BLaER1 treated with 17β-estradiol and CSF1 and Interleukin-3, amounts not matched to agents 10 nM and 100 nM (cell line): ENCODE measurements around the gene TPD52L1.
"Not testable (repeated sequence)": the region's sequence is repeated elsewhere in the genome, so short reads cannot be mapped to it uniquely, and the experiment has no call there.

Experiments
- H3K27ac ChIP-seq, 11 experiments: shearing (Covaris generic); formaldehyde crosslinking; 2 replicates each; pipeline ENCODE4 v1.8.1; 2022
- H3K27me3 ChIP-seq, 11 experiments: shearing (Covaris generic); formaldehyde crosslinking; 2 replicates each; pipeline ENCODE4 v1.8.1; 2022
- H3K36me3 ChIP-seq, 11 experiments: shearing (Covaris generic); formaldehyde crosslinking; 2 replicates each; pipeline ENCODE4 v1.8.1; 2022
- H3K4me1 ChIP-seq, 10 experiments: shearing (Covaris generic); formaldehyde crosslinking; 2 replicates each; pipeline ENCODE4 v1.8.1; 2022
- H3K4me2 ChIP-seq, 11 experiments: shearing (Covaris generic); formaldehyde crosslinking; 2 replicates each; pipeline ENCODE4 v1.8.1; 2022
- H3K4me3 ChIP-seq, 10 experiments: shearing (Covaris generic); formaldehyde crosslinking; 2 replicates each; pipeline ENCODE4 v1.8.1; 2022
- H3K9ac ChIP-seq, 11 experiments: shearing (Covaris generic); formaldehyde crosslinking; 2 replicates each; pipeline ENCODE4 v1.8.1; 2022
- H3K9me3 ChIP-seq, 11 experiments: shearing (Covaris generic); formaldehyde crosslinking; replicated peaks in 1 of 11; 2 replicates each; pipeline ENCODE4 v1.8.1; 2022
- H4K20me1 ChIP-seq, 11 experiments: shearing (Covaris generic); formaldehyde crosslinking; 2 replicates each; pipeline ENCODE4 v1.8.1; 2022
- Cebpa-rat ChIP-seq, 11 experiments: shearing (Covaris generic); IDR thresholded peaks; 2 replicates each; pipeline ENCODE4 v1.8.1; 2022

The TPD52L1 gene

DNA sequence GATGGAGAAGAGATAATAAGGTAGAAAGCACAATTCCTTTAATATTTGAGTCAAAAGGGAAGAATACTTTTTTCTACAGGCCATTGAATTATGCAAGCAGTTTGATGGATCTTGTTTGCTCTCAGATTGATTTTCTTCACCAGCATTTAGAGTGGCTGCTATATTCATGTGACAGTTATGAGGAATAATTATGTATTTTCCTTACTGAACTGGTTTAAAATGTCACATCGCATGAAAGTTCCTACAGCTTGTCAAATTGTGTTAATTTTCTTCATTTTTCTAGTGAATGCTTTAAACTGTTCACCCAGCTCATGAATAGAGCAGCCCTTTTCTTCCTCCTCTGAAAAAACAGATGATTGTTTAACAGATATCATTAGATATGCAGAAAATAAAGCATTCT lies 37.4 kb upstream of the TPD52L1 start:
- Histone ChIP-seq H3K9me3 (peaks cover 19 to 23% (median 21%) of the 10 kb centered on the region in 11 experiments), H3K4me1 (no peaks in the 10 kb centered on the region), H3K27ac (no peak overlapping the region), H3K36me3 (no peaks in the 10 kb centered on the region; a peak in 1 of 22 replicates), H3K27me3 (no peaks in the 10 kb centered on the region), H4K20me1 (no peaks in the 10 kb centered on the region), H3K4me3 (no peak overlapping the region), H3K9ac (no peak overlapping the region), H3K4me2 (no peak overlapping the region)
- no peak for TF ChIP-seq Cebpa-rat (IDR thresholded peaks at IDR 0.05)

DNA sequence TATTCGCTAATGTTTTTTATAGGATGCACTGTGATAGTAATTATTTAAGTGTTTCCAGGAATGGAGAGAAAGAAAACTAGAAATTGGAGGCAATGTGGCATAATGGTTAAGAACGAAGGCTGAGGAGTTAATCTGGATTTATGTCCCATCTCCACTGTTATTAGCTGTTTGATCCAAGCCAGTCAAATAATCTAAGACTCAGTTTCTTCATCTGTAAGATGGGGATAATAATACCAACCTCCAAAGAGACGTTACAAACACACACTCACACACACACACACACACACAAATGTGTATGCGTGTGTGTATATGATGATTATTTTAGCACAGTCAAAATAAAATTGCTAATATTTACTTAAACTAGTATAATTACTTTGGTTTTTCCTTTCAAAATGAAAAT lies 36.9 kb upstream of the TPD52L1 start:
- no peaks in the 10 kb centered on the region; a peak in 1 of 22 replicates for H3K36me3 ChIP-seq
- no peaks in the 10 kb centered on the region for H3K4me1 ChIP-seq
- H3K4me3 ChIP-seq, result no peak overlapping the region
- no peaks in the 10 kb centered on the region for H3K27me3 ChIP-seq
- H3K9ac ChIP-seq, result no peak overlapping the region
- H3K27ac ChIP-seq, result no peak overlapping the region
- no peak overlapping the region for H3K4me2 ChIP-seq
- no peaks in the 10 kb centered on the region for H4K20me1 ChIP-seq
- no peak for TF ChIP-seq Cebpa-rat (IDR thresholded peaks at IDR 0.05)
- H3K9me3 ChIP-seq, result peaks cover 14 to 18% (median 16%) of the 10 kb centered on the region in 11 experiments

DNA sequence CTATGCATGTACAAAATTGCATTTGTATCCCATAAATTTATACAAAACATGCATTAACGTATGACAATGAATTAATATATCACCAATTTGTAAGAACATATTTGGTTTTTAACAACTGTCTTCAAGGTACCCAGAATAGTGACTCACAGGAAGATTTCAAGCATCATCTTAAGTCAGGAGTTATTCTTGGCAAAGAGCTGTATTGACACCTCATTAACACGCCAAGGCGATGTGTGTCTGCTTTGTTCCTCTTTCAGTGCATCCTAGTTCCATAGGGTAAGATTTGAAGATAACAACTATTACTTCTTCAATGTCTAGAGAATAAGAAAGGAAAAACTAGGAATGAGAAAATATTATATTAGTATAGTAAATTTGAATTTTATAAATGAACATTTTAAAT lies 35.8 kb upstream of the TPD52L1 start:
- H3K27me3 ChIP-seq, result no peaks in the 10 kb centered on the region
- no peak overlapping the region for H3K27ac ChIP-seq
- TF ChIP-seq Cebpa-rat (IDR thresholded peaks at IDR 0.05), result no peak
- peaks cover 3 to 7% (median 5%) of the 10 kb centered on the region in 11 experiments for H3K9me3 ChIP-seq
- H3K4me1 ChIP-seq, result no peaks in the 10 kb centered on the region
- no peak overlapping the region for H3K9ac ChIP-seq
- H3K4me3 ChIP-seq, result no peak overlapping the region
- no peaks in the 10 kb centered on the region for H4K20me1 ChIP-seq
- no peaks in the 10 kb centered on the region for H3K36me3 ChIP-seq
- no peak overlapping the region for H3K4me2 ChIP-seq

DNA sequence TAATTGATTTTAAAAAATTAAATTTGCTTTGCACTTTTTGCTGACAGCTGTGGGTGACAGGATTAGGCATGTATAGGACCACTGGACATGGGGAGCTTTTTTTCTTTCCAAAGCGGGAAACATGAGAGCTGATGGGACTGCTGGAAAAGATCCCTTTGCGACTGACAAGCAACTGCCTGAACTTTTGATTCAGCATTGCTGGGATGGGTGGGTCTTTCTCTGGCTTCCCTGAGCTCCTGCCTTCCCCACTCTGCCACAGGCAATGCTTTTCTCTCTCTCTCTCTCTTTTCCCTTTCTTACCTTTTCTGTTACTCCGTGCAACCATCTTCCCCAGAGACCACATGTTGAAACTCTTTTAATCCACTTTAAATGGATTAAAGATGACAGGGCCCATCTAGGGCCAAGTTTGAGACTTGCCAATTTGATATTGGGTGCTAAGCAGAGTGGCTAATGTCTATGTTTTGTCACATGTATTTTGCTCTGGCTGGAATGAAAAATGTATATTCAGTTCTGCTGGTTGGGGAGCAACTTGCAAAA lies 33.5 kb upstream of the TPD52L1 start:
- no peak overlapping the region for H3K27ac ChIP-seq
- no peak for TF ChIP-seq Cebpa-rat (IDR thresholded peaks at IDR 0.05)
- H3K36me3 ChIP-seq, result no peaks in the 10 kb centered on the region
- no peaks in the 10 kb centered on the region for H3K27me3 ChIP-seq
- H3K9ac ChIP-seq, result no peak overlapping the region
- no peak overlapping the region for H3K4me2 ChIP-seq
- no peaks in the 10 kb centered on the region for H3K4me1 ChIP-seq
- H4K20me1 ChIP-seq, result no peaks in the 10 kb centered on the region
- no peaks in the 10 kb centered on the region for H3K9me3 ChIP-seq
- no peak overlapping the region for H3K4me3 ChIP-seq

DNA sequence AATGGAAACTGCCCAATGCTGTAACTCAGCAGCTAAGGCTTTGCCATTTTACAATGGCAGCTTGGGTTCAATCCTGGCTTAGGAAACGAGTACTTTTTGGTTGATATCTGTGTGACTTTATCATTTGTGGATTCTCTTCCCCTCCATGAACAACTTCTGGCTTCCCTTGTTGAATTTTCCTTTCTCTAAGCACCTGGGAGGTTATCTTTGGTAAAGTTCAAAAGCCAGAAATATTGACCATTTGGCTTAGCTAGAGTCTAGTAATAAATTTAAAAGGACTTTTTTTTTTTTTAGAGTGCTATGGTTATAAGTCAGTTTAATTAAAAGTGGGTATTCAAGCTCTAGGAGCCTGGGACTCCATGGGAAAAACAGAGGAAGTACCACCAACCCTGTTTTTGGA lies 31.7 kb upstream of the TPD52L1 start:
- Histone ChIP-seq H3K4me2 (no peak overlapping the region), H3K36me3 (no peaks in the 10 kb centered on the region)

DNA sequence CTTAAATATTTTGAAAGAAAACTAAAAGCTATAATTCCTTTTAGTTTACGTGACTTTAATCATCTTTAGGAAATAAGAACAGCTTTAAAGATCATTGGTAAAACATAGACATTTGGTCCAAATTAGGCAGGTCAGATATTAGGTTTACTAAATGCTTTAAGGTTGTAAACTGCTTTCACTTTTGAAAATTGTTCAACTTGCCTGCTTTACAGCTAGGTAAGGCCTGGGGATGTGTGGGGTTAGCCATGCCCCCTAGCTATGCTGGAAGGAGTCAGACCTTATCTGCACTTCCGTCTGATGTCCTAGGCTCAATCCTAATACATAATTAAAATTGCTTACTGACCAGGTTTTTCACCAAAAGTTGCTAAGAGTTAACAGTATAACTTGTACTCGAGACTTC lies 30.5 kb upstream of the TPD52L1 start:
- no peak overlapping the region for H3K4me2 ChIP-seq

More for the DNA sequence above, 31.7 kb upstream of the TPD52L1 start:
- no peaks in the 10 kb centered on the region for H3K4me1 ChIP-seq
- H3K27me3 ChIP-seq, result no peaks in the 10 kb centered on the region
- no peak overlapping the region for H3K4me3 ChIP-seq
- peaks cover 0 to 10% (median 7%) of the 10 kb centered on the region in 11 experiments; a peak in 16 of 22 replicates for H3K9me3 ChIP-seq
- H3K27ac ChIP-seq, result no peak overlapping the region
- no peak for TF ChIP-seq Cebpa-rat (IDR thresholded peaks at IDR 0.05)
- no peaks in the 10 kb centered on the region for H4K20me1 ChIP-seq
- H3K9ac ChIP-seq, result no peak overlapping the region

DNA sequence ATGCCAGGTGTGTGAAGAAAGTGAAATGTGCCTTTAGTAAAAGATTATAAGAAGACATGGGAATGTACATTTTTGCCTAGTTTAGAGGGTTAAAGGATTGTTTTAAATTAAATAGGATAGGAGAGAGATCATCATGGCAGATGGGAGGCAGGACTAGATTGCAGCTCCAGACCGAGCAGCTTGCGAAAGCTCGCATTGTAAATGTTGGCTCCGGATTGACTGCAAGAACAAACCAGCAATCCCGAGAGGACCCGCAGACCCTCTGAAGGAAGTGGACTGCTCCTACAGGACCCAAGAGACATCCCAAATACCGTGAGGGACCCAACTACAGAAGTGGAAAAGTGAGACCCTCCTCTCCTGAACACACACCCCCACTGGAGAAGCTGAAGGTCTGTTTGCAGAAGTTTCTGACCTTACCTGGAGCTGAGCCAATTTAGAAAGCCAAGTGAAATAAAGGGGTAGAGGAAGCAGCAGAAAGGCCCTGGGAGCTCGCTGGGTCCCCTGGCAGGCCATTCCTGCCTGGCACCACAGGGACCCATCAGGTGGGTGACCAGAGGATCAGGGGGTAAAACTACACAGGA lies 30.0 kb upstream of the TPD52L1 start:
- TF ChIP-seq Cebpa-rat (IDR thresholded peaks at IDR 0.05), result no peak
- no peaks in the 10 kb centered on the region for H3K36me3 ChIP-seq
- H3K9me3 ChIP-seq, result peaks cover 0 to 10% (median 7%) of the 10 kb centered on the region in 11 experiments; a peak in 16 of 22 replicates
- H3K9ac ChIP-seq, result no peak overlapping the region
- H3K4me1 ChIP-seq, result no peaks in the 10 kb centered on the region
- H3K4me3 ChIP-seq, result no peak overlapping the region
- no peak overlapping the region for H3K27ac ChIP-seq
- H3K4me2 ChIP-seq, result no peak overlapping the region
- no peaks in the 10 kb centered on the region for H3K27me3 ChIP-seq
- H4K20me1 ChIP-seq, result no peaks in the 10 kb centered on the region

More for the DNA sequence above, 30.5 kb upstream of the TPD52L1 start:
- H3K9ac ChIP-seq, result no peak overlapping the region
- no peaks in the 10 kb centered on the region for H3K36me3 ChIP-seq
- no peaks in the 10 kb centered on the region for H3K27me3 ChIP-seq
- H3K4me1 ChIP-seq, result no peaks in the 10 kb centered on the region
- H3K4me3 ChIP-seq, result no peak overlapping the region
- TF ChIP-seq Cebpa-rat (IDR thresholded peaks at IDR 0.05), result no peak
- peaks cover 0 to 10% (median 7%) of the 10 kb centered on the region in 11 experiments; a peak in 16 of 22 replicates for H3K9me3 ChIP-seq
- no peak overlapping the region for H3K27ac ChIP-seq
- H4K20me1 ChIP-seq, result no peaks in the 10 kb centered on the region

DNA sequence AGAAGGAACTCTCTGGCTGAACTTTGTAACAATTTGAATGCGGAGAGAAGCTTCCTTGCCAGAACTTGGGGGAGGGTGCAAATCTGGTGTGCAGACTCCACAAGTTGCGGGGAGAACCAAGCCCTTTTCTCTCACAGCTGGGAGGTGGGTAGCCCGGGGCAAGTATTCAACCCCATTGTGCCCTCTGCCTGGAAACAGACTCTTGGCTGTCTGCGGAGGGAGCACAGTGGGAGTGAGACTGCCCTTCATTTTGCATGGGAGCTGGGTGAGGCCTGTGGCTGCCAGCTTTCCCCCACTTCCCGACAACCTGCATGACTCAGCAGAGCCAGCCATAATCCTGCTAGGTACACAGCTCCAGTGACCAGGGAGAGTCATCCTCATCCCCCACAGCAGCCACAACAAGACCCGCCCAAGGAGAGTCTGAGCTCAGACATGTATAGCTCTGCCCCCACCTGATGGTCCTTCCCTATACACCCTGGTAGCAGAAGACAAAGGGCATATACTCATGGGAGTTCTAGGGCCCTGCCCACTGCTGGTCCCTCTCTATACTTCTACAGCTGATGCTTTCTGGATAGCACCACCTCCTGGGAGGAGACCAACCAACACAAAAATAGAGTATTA lies 29.4 kb upstream of the TPD52L1 start:
- no peak overlapping the region for H3K4me3 ChIP-seq
- no peak overlapping the region for H3K4me2 ChIP-seq
- TF ChIP-seq Cebpa-rat (IDR thresholded peaks at IDR 0.05), result no peak
- peaks cover 0 to 10% (median 7%) of the 10 kb centered on the region in 11 experiments; a peak in 16 of 22 replicates for H3K9me3 ChIP-seq
- H3K27me3 ChIP-seq, result no peaks in the 10 kb centered on the region
- no peaks in the 10 kb centered on the region for H3K36me3 ChIP-seq
- no peak overlapping the region for H3K9ac ChIP-seq
- H3K4me1 ChIP-seq, result no peaks in the 10 kb centered on the region
- no peaks in the 10 kb centered on the region for H4K20me1 ChIP-seq
- H3K27ac ChIP-seq, result no peak overlapping the region

DNA sequence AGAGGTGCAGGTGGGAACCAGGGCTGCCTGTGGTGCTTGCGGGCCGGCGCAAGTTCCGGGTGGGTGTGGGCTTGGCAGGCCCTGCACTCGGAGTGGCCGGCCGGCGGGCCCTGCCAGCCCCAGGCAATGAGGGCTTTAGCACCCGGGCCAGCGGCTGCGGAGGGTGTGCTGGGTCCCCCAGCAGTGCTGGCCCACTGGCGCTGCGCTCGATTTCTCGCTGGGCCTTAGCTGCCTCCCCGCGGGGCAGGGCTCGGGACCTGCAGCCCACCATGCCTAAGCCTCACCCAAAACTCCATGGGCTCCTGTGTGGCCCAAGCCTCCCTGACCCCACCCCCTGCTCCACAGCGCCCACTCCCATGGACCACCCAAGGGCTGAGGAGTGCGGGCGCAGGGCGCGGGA lies 27.7 kb upstream of the TPD52L1 start:
- H3K27ac ChIP-seq, H3K36me3 ChIP-seq, H3K4me2 ChIP-seq, H3K27me3 ChIP-seq, H3K4me1 ChIP-seq, H3K9ac ChIP-seq, H3K4me3 ChIP-seq, H4K20me1 ChIP-seq, H3K9me3 ChIP-seq: not testable (repeated sequence)

DNA sequence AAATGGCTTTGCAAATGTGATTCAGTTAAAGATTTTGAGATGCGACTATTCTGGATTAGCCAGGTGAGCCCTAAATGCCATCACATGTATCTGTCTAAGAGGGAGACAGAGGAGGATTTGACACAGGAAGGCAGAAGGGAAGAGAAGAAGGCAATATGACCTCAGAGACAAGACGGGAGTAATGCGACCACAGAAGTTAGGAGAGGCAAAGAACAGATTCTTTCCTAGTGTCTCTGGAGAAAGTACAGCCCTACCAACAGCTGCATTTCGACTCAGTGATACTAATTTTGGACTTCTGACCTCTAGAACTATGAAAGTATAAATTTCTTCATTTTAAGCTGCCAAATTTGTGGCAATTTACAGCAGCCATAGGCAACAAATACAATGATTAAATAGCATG lies 24.2 kb upstream of the TPD52L1 start:
- no peak for TF ChIP-seq Cebpa-rat (IDR thresholded peaks at IDR 0.05)
- no peaks in the 10 kb centered on the region for H3K36me3 ChIP-seq
- H3K4me3 ChIP-seq, result no peak overlapping the region
- H3K27ac ChIP-seq, result no peak overlapping the region
- no peak overlapping the region for H3K4me2 ChIP-seq
- no peaks in the 10 kb centered on the region for H4K20me1 ChIP-seq
- H3K9me3 ChIP-seq, result peaks cover 0 to 10% (median 7%) of the 10 kb centered on the region in 11 experiments; a peak in 16 of 22 replicates
- H3K4me1 ChIP-seq, result no peaks in the 10 kb centered on the region
- no peak overlapping the region for H3K9ac ChIP-seq
- H3K27me3 ChIP-seq, result no peaks in the 10 kb centered on the region
